Activated CD4-positive, alpha-beta T cell treated with anti-CD3 and anti-CD28 coated beads, Interleukin-2, Interleukin-6, amounts not matched to agents 100 ng/mL and 50 ng/mL, durations not matched to agents 16 hours and 8 hours (primary cell): ENCODE data around the gene IFFO2.

Experiments used
- DNase-seq: peaks from one replicate; pipeline ENCODE4 v3.0.0-alpha.2; 2020

Gene IFFO2

DNA sequence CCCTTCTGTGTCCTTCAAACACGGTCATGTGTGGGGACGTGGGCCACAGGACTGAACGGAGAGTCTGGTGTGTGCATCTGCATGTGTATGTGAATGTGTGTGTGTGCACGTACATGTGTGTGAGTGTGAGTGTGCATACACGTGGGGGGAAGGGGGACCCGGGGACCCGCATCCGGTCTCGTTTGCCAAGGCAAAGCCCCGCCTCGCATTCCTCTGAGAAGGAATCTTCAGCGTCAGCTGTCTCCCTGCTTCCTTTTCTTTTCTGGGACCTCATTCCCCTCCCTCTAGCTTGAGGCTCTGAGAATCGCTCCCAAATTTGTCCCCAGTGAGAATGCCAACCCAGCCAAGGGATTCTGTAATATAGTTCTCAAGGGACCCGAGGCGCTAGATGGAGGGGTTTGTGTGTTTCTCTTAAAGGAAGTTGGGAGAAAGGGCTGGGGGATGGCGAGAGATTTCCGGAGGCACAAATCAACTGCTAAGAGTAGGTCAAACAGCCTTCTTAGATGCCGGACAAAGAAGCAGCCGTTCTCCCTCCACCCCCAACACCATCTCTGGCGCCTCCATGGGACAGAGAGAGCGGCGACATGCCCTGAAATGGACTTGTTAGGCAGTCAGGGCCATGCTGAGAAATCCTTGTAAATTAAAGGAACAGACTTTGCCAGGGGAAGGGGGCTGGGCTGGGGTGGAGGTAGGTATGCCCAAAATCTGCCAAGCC lies 6.6 kb downstream of the IFFO2 start:
- DNase-seq, result peak; percentile 57

DNA sequence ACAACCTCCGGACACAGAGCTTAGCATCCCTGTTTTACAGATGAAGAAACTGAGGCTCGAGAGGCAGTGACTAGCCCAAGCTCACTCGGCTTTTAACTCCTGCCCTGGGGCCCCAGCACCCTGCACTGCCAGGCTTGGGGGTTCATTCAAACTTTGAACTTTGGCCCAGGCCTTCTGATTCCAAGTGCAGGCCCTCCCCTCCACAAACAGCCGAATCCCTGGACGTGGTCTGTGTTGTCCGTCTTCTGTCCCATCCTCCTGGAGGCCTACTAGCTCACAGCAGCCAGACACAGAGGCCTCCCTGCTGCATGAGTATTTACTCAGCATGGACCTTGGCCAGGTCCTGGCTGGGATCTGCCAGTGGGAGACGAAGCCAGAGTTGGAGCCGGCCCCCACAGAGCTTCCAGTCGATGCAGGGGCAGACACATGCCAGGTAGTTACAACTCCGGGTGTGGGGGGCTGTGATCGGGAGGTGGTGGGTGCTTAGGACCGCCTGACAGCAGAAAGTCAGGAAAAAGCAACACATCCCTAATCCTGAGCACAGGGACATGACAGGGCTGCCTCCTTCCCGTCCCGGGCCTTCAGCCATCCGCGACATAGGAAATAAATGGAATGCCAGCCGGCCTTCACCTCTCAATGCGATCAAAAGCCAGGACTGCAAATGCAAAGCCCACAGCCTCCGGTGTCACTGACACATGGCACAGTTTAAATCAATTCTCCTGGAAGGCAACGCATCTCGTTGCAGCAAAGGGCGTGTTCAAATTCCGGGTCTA lies 7.4 kb downstream of the IFFO2 start:
- DNase-seq, result no peak

DNA sequence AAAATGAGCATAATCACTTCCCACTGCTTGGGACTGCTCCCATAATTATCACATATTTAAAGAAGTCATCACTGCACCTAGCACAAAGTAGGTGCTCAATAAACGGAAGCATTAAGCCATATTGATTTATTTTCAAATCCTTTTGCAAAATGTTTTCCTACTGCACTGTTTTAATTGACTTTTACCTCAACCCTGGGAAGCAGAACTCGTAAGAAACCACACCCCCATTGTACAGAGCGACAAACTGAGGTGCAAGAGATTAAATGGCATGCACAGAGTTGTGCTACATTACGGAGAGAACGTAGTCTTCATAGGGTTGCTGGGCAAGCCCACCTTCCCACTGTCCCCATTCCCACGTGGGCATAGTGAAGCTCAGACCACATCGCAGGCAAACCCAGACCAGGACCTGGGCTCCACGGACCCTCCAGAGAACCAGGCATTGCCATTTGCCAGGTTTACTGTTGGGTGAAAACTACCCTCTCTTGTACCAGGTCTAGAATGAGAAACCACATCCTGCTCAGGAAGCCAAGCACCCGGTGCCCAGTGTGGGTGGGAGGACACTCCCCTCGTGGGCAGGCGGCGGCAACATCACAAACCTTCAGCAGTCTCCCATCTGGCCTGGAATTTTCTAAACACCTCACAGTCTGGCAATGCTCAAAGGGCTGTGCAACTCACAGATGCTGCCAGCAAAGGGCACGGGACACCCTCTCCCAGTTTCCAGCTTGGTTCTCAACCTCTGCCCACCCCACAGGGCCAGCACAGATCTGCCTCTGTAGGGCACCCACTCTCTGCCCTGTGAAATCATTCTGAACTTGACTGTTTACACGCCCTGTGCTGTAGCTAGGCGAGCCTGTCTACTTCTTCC lies 8.2 kb downstream of the IFFO2 start:
- peak; percentile 74 for DNase-seq

DNA sequence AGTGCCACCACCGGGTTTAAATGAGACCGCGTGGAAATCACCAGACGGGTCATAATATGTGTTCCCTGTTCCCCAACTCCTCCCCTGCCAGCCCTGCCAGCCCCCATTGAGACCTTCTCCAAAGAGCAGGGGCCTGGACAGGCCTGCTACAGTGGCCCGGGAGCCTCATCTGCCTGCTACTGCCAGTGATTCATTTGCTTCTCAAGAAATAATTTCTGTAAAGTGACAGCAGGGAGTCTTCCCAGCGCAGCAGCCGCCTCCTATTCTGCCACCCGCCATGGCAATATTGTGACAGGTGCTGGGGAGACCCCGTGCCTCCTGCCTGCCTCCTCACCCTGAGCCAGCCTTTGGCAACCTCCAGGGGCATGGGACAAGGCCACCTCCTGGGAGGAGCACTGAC lies 8.9 kb downstream of the IFFO2 start:
- DNase-seq, result no peak

DNA sequence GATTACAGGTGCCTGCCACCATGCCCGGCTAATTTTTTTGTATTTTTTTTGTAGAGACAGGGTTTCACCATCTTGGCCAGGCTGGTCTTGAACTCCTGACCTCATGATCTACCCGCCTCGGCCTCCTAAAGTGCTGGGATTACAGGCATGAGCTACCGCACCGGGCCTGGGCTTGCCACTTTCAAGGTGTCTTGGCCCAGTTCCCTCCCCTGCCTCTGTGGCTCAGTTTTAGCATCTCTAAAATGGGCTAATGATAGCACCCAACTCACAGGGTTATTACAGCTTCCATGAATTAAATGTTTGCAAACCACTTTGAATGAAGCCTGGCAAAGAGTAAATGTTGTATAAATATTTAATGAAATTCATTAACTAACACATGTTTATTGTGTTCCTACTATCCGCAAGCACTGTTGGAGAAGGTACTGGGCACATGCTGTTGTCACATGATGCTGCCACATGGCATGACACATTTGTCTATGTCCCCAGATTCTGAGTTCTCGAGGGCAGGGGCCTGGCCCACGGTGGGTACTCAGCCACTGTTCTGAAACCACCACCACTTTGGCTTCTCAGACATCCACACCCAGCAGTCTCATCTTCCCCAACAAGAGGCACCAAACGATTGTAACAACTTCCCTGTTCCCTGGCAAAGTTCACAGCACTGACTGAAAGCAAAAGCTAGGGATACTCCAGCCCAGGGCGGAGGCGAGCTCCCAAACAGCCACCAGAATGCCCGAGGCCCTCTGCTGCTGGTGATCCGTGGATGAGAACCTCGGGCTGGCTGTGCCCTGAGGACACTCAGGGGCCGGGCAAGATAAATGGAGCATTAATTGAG lies 9.7 kb downstream of the IFFO2 start:
- no peak for DNase-seq

DNA sequence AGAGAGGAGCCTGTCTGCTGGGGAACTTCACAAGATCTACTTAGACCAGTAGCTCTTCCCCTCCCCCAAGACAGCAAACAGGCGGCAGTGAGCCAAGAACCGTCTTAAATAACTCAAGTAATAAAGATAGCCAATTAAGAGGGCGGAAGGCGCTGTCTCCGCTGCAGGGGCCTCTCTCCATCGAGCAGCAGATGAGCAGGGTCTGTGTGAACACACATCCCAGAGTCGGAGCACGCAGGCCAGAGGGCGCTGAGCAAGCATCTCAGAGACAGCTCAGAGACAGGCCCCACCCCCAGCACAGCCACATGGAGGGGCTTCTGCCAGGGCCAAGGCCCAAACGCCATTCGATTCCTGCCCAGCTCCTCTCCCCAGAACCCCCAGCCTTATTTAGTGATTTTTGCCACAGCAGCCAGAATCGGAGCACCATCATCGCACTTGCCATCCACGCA lies 11.1 kb downstream of the IFFO2 start:
- no peak for DNase-seq

DNA sequence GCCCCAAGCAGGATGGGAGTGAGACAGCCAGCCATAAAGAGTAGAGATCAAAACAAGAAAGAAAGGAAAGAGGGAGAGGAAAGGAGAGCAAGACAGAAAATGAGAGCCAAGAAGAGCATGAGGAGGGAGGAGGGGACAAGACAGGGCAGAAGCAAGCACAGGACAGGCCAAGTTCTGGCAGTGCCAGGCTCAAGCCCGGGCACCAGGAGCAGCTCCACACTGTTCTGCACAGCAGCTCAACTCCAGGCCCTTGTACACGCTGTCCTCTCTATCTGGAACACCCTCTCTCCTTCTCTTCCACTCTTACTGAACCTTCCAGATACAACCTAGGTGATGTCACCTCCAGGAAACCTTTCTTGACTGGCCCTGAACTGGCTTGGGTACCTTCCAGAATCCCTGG lies 11.7 kb downstream of the IFFO2 start:
- DNase-seq, result no peak

DNA sequence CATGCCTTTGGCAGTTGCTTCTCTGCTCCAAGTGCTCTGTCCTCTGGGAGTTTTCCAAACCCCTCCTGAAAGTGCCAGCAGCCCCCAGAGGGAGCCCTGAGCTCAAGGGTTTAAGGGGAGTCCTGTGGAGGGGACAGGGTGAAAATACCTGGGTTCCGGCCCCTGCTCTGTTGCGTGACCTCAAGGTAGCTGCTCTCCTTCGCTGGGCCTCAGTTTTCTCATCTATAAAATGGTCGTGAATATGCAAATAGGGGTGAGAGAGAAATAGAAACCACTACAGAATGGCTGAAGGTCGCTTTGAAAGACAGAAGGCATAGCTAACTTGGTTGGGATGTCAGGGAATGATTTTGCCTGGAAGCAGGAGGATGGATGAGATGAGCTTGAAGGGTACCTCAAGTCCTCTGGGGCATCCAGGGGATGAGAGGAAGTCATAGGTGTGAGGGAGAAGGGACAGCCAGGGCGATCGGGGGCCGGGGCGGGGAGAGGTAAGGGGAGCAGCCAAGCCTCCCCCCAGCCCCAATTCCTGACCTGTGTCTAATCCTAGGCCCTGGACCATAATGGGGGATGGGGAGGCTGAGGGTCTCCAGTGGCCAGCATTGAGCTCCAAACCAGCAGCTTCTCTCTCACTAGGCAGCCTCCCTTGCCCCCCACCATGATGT lies 12.4 kb downstream of the IFFO2 start:
- no peak for DNase-seq

DNA sequence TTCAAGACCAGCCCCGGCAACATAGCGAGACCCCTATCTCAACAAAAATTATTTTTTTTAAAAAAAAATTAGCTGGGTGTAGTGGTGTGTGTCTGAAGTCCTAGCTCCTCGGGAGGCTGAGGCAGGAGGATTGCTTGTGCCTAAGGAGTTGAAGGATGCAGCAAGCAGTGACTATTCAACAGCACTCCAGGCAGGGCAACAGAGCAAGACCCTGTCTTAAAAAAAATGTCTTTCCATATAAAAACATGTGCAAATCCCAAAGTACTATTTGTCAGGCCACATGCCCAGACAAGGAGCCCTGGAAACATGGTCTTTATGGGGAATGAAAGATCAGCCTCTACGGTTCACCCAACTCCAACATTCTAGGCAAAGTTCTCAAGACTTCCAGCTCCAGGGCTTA lies 13.3 kb downstream of the IFFO2 start:
- DNase-seq, result no peak

DNA sequence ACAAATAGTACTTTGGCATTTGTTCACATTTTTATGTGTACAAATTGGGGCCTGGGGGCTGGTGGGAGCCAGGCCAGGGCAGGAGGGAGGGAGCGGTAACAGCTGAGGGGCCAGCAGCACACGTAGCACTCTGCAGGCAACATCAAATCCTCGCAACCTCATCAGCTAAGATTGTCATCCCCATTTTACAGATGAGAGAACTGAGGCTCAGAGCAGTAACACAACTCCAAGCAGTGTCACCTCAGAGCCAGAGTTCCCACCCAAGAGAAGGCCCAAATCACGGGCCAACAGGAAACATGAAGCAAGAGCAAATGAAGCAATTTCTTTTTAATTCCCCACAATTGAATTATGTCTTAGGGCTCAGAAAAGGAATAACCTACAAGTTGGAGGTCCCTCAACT lies 14.1 kb downstream of the IFFO2 start:
- no peak for DNase-seq

DNA sequence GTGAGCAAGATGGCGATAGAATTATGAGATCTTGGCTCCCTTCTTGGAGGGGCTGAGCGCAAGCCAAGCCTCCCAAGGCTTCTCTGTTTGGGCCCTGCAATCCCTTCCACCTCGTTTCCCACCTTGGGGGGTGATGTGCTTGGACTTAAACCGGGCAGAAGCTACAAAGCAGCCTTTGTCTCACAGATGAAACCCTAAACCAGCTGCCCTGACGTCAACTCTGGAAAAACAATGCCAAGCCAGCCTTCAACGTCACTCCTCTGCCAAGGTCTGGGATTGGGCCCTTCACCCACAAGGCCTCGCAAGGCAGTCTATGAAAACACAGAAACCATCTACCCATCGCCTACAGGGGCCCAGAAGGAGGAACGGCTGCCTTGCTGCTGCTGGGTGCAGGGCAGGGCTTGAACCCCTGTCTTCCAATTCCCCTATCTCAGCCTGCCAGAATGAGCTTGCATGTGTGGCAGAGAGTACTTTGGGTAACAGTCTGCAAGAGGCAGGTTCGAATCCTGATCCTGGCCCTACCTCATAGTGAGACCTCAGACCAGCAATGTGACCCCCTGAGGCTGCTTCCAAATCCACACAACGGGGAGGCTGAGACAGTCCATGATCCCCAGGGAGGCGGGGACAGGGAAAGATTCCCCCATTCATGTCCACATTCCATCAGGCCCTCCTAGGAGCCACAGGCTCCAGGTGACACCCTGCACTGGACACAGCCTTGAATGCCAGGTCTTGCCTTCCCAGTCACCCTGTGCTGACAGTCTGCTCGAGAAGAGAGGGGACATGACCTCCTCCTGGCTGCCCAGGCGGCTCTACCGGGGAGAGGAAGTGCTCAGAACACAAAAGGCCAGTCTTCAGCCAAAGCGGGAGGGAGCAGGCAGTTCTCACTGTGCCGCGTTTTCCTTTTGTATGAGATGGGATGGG lies 15.0 kb downstream of the IFFO2 start:
- no peak for DNase-seq

DNA sequence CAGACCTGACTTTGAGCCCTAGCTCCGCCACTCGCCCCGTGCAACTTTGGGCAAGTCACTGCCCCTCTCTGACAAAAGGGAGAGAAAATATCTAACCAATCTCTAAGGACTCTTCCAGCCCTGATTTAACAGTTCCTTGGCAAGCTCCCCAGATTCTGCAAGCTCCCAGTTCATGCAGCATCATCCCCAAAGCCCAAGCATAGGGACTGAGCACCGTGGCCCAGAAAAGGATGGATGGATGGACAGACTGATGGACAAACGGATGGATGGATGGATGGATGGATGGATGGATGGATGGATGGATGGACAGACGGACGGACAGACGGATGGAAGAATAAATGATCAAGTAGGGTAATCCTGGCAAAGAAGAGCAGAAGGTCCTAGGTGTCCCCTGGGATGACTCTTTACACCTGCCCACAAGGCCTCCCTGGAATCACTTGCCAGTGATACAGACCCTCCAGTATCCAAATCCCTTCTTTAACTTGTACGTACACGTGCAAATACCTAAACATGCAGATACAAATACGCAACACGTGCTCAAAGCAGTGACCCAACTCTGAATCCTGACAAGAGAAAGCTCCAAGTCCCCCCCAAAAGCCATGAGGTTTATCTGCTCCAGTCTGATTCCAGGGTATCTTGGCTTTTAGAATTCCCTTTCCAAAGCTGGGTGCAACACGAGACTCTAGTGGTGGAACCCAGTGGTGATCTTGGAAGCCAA lies 16.0 kb downstream of the IFFO2 start:
- no peak for DNase-seq

DNA sequence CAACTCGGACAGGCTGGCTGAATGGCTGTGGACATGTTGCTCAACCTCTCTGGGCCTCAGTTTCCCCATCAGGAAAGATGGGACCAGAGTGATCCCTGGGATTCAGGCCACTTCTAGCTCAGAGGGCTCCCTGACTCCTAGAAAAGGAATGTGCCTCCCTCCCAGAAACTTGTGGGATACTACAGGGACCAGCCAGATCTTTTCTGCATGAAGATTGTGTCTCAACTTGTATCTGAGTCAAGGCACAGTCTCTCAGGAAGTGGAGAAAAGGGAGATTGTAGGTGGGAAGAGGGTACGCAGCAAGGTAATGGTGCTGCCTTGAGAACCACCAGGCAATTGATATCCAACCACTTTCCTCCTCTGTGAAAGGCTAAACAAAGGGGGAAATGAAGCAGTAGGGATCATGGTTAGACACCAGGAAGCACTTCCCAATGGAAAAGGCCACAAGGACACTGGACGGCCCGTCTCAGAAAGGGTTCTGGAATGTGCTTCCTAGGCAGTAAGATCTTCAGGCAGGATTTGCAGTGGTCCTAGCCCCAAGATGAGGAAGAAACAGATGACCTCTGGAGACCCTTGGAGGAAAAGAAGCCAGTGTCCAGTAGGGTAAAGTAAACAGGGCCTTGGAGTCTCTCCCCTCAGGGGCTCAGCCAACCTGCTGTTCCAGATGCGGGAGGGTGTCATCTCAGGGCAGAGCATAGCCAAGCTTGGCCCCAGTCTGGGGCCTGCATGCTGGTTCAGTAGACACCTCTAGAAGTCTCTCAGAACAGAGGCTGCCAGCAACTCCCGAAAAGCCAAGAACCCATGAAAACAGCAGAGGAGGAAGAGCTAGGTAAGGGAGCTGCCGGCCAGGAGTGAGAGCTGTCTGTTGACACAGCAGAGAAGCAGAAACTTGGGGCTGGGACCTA lies 16.8 kb downstream of the IFFO2 start:
- no peak for DNase-seq

DNA sequence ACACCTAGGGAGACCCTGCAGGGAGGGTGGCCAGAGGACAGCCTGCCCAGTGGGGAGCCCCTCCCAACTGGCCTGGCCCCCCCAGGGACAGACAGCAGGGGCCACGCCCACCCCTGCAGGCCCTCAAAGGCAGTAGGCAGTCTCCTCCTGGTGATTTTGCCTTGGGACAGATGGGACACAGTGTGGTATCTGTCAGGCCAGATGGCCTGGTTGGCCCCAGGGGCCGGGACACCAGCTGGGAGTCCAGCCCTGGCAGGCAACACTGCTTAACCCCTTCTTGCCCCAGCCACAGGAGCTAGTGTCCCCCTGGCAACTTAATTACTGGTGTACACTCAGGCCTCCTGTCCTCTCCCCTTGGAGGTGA lies 17.8 kb downstream of the IFFO2 start:
- no peak for DNase-seq

DNA sequence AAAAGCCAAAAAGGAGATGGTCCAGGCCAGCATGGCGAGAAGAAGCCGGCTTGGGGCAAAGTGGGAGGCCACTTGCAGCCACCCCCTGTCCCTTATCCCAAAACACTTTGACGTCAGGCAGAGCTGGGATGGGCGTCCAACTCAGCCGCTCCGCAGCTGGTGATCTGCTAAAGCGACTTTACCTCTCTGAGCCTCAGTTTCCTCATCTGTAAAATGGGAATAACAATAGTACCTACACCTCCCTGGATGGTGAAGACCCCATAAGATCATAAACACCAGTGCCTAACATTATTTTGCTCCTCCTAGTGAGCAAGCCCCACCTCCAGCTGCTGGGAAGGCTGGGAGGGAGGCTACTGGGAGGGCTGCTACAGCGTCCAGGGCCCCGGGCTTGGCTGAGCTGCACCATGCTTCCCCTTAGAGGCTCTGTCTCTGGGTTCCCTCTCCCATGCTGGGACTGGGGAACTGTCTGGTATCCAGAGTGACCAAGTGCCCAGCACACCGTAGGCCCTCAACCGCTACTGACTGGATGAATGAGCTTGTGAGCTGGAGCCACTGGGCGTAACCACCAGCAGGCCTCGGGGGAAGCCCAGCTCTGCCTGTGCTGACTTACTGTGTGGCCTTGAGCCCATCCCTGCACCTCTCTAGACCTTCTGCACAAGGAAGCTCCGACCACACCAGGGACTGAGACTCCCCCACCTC lies 18.3 kb downstream of the IFFO2 start:
- DNase-seq, result no peak

DNA sequence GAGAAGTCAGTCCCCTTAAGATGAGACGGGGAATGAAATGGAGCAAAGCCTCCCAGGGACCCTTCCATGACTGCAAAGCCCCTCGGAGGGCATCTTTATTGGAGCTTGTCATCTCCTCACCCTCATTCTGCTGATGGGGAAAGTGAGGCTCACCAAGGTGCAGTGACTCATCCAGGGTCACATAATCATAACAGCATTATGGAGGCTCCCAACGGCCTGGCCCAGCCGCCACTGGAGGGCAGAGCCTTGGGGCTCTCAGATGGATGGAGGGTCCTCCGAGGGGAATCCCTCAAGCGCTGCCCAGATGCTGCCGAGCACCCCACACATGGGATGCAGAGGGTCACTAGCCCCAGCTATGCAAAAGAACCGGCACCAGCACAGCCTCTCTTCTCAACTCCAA lies 18.9 kb downstream of the IFFO2 start:
- DNase-seq, result no peak

DNA sequence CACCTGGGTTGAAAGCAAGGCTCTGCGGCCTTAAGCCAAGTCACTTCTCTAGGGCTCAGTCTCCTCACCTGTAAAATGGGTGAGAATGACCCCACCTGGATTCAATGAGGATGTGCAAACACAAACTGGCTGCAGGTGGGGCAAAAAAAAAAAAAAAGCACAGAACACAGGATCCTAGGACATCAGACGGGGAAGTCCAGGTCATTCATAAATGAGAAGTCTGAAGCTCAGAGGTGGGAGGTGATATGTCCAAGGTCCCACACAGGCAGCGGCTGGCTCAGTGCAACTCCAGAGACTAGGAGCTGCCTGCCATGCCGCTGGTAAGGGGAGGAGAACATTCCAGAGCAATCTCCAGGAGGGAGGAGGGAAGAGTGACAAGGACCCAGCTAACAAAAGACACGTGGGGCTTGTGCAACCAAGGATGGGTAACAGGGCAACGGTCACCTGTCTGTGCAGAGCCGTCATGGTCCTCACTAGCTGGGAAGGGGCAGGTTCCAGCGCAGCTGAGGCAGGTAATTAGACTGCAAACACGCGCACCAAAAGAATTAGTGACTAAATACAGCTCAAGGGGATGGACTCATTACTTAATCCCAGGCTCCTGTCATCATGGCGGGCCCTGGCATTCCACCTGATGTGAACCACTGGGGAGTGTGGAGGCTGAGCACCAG lies 19.5 kb downstream of the IFFO2 start:
- DNase-seq, result no peak

DNA sequence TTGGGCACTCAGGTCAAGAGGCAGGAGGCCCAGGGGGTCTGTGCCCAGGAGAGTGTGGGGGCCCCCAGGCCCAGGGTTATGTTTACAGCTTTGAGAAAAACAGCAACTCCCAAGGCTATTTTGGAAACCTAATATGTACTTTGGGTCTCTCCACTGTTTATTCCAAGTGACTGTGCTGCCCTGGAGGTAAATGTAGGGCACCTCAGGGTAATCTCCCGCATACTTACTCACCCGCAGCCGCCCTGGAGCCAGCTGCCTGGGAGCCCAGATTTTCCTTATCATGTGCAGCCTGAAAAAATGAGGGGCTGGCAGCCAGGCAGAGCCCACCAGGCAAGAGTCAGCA lies 20.0 kb downstream of the IFFO2 start:
- DNase-seq, result no peak
